GM23248 (cell line): ENCODE data around the gene TAF1B.

Experiments
- EZH2 ChIP-seq: fragments of 200-600 bp; sonication (generic); IDR thresholded peaks from 2 replicates; pipeline ENCODE4 v1.6.1; 2018; ENCODE audit warnings: antibody characterized with exemption, mild to moderate bottlenecking; ENCODE audit not compliant: insufficient read depth, poor library complexity, severe bottlenecking
- EZH2phosphoT487 ChIP-seq: fragments of 200-600 bp; sonication (generic); IDR thresholded peaks from 2 replicates; pipeline ENCODE4 v1.6.1; 2018; ENCODE audit warnings: antibody characterized with exemption, moderate library complexity, mild to moderate bottlenecking, low read depth; ENCODE audit not compliant: insufficient read depth

DNA sequence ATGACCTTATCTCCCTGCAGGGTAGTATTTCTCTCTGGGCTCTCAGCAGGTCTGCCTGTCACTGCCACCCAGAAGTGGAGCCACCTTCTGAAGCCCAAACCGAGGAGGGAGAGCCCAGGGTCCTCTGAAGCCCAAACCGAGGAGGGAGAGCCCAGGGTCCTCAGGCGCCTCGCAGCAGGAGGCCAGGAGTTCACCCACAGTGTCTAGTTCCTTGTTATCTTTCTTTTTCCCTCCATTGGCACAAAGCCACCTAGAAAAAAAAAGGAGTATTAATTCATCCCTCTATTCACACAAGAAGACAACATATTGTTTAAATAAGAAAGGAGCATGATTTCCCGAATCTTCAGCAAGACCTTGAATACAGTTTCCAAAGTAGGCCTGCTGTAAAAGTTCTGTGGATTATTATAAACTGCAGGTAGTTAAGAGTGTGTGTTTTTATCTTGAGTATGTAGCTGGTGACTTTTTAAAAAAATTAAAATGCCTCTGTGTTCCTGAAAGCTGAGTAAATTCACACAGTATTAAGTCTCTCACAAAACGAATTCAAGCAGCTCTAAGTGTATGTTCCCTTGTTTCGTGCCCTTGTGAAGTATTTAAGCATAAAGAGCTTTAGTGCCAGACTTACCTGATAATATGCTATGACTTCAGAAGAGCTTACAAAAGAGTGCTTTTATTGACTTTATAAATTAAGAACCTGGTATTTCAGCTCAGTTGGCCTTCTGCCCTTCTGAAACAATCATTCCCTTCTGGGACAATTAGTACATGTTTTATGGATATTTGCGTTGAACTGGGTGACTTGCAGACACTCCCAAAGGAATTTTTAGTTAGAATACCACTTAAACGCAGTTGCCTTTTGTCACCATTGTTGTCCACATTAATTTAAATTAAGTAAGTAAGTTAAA lies 96.6 kb downstream of the TAF1B start:
- TF ChIP-seq EZH2 = no peak
- TF ChIP-seq EZH2phosphoT487 = no peak
